PC-9 (cell line): ENCODE data around the gene PCDHGA3. TPM values are rescaled to one million over a fixed set of nuclear protein-coding genes. Genes with fewer than 3 reads are reported as not detected.
"Not testable (repeated sequence)": the region's sequence is repeated elsewhere in the genome, so short reads cannot be mapped to it uniquely, and the experiment has no call there.

ENCODE experiments used
- BruUV-seq: library from RNA; stranded (reverse); fragments of 400-500 nt; replicated peaks from 2 replicates; lab custom pipeline; 2021; lab: Mats Ljungman, UMichigan
- CTCF ChIA-PET: fragments of 300-600 bp; sonication (Branson Sonifier 250); formaldehyde crosslinking; loops from one replicate; lab custom pipeline; 2022; ENCODE audit warnings: antibody characterized with exemption; lab: Charles Lee
- POLR2A ChIA-PET: fragments of 300-600 bp; sonication (Branson Sonifier 250); formaldehyde crosslinking; loops from one replicate; lab custom pipeline; 2022; ENCODE audit warnings: antibody characterized with exemption; ENCODE audit not compliant: unreplicated experiment; lab: Charles Lee
- DNase-seq, 2 experiments: peaks; one replicate each; pipeline versions ENCODE4 v3.0.0 to v3.0.0-alpha.2; 2015 to 2022; ENCODE audit warnings: mixed read lengths in 1 of 2
- H2AFZ ChIP-seq: fragments of 200-600 bp; sonication (generic); 2 replicates; pipeline ENCODE4 v1.8.1; 2017; ENCODE audit warnings: antibody characterized with exemption
- H3F3A ChIP-seq: fragments of 200-600 bp; sonication (generic); 2 replicates; pipeline ENCODE4 v1.8.1; 2017; ENCODE audit warnings: antibody characterized with exemption, mild to moderate bottlenecking, low read depth; ENCODE audit not compliant: insufficient read depth
- H3K27ac ChIP-seq: fragments of 200-600 bp; sonication (generic); 2 replicates; pipeline ENCODE4 v1.6.1; 2016; ENCODE audit warnings: mixed run types
- H3K27me3 ChIP-seq: fragments of 200-600 bp; sonication (generic); 2 replicates; pipeline ENCODE4 v1.6.1; 2016; ENCODE audit warnings: low read depth, mixed run types; ENCODE audit not compliant: insufficient read depth
- H3K36me3 ChIP-seq: fragments of 200-600 bp; sonication (generic); 2 replicates; pipeline ENCODE4 v1.6.1; 2016; ENCODE audit warnings: low read depth, mixed run types
- H3K4me1 ChIP-seq: fragments of 200-600 bp; sonication (generic); replicated peaks from 2 replicates; pipeline ENCODE4 v1.6.1; 2016; ENCODE audit warnings: mixed run types; ENCODE audit not compliant: insufficient read depth
- H3K4me2 ChIP-seq: fragments of 200-600 bp; sonication (generic); 2 replicates; pipeline ENCODE4 v1.6.1; 2017; ENCODE audit warnings: mixed run types
- H3K4me3 ChIP-seq: fragments of 200-600 bp; sonication (generic); 2 replicates; pipeline ENCODE4 v1.6.1; 2016; ENCODE audit warnings: mixed run types
- H3K79me2 ChIP-seq: fragments of 200-600 bp; sonication (generic); 2 replicates; pipeline ENCODE4 v1.6.1; 2017; ENCODE audit warnings: low read depth, mixed run types
- H3K9me2 ChIP-seq: fragments of 200-600 bp; sonication (generic); 2 replicates; pipeline ENCODE4 v1.8.1; 2017; ENCODE audit warnings: mild to moderate bottlenecking; ENCODE audit not compliant: insufficient read depth
- H3K9me3 ChIP-seq: fragments of 200-600 bp; sonication (generic); 2 replicates; pipeline ENCODE4 v1.8.1; 2016; ENCODE audit warnings: low read depth; ENCODE audit not compliant: insufficient read depth
- H4K20me1 ChIP-seq: fragments of 200-600 bp; sonication (generic); 2 replicates; pipeline ENCODE4 v1.8.1; 2017; ENCODE audit not compliant: insufficient read depth
- EZH2 ChIP-seq: fragments of 200-600 bp; sonication (generic); IDR thresholded peaks from 2 replicates; pipeline ENCODE4 v1.8.0; 2017; ENCODE audit warnings: antibody characterized with exemption, low read depth
- intact Hi-C: fragments of 100-400 bp; cut with micrococcal nuclease; formaldehyde crosslinking; loops from one replicate; pipeline ENCODE4 v1.10.0; 2022; ENCODE audit not compliant: unreplicated experiment
- total RNA-seq: library from RNA; stranded (reverse); gene quantifications from 2 replicates; pipeline ENCODE4 v1.2.3, GENCODE V29; 2021
- TF ChIP-seq, protein P1 (sequence below): fragments of 200-600 bp; sonication (generic); conservative IDR thresholded peaks from 2 replicates; pipeline ENCODE4 v1.6.1; 2017; ENCODE audit warnings: mixed run types, antibody characterized with exemption, mild to moderate bottlenecking, moderate library complexity

Gene PCDHGA3
- total RNA-seq, 1 experiment from 2014 or later: not detected

DNA sequence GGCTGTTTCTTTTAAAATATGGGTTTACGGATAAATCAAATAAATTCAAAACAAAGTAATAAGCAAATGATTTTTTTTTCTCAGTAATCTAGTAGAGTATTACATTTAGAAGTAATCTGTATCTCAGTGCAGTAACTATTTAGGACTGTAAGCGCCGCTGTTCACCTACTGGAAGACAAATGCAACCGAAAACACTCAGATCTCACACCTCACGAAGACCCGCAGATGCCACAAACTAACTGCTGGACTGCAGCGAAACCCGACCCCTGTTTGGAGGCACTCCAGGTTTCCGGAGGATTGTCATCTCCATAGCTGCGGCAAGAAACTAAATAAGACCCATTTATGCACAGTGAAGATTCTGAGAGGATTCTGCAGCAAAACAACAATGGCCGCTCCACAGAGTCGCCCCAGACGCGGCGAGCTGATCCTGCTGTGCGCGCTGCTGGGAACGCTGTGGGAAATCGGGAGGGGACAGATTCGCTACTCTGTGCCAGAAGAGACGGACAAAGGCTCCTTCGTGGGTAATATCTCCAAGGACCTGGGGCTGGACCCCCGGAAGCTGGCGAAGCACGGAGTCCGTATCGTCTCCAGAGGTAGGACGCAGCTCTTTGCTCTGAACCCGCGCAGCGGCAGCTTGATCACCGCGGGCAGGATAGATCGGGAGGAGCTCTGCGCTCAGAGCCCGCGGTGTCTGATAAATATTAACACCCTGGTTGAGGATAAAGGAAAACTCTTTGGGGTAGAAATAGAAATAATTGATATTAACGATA is 49.0 kb downstream of the PCDHGA3 start, which contains the start of gene PCDHGA8:
Gene PCDHGA8 (plus strand): TSS at position 205 of the 770 bp plus-strand sequence. CDS start 181 bp downstream, at position 386.
- DNase-seq: no peak

DNA sequence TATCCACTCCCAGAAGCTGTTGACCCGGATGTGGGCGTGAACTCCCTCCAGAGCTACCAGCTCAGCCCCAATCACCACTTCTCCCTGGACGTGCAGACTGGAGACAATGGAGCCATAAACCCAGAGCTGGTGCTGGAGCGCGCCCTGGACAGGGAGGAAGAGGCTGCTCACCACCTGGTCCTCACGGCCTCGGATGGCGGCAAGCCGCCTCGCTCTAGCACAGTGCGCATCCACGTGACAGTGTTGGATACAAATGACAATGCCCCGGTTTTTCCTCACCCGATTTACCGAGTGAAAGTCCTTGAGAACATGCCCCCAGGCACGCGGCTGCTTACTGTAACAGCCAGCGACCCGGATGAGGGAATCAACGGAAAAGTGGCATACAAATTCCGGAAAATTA is 49.6 kb downstream of the PCDHGA3 start:
- Histone ChIP-seq H4K20me1 (no peaks in the 10 kb centered on the region), H3K27ac (no peak overlapping the region), H2AFZ (no peak overlapping the region), H3K36me3 (no peaks in the 10 kb centered on the region), H3K9me2 (no peaks in the 10 kb centered on the region), H3K9me3 (no peaks in the 10 kb centered on the region), H3K79me2 (no peaks in the 10 kb centered on the region), H3K4me3 (no peak overlapping the region), H3K27me3 (peaks cover 11% of the 10 kb centered on the region; the same call in 1 of the 2 replicates), H3K4me1 (no peaks in the 10 kb centered on the region), H3K4me2 (no peak overlapping the region), H3F3A (no peaks in the 10 kb centered on the region)
- ChIA-PET CTCF (no interaction called here), POLR2A (no interaction called here)
- TF ChIP-seq EZH2: no peak
- TF ChIP-seq, protein P1, sequence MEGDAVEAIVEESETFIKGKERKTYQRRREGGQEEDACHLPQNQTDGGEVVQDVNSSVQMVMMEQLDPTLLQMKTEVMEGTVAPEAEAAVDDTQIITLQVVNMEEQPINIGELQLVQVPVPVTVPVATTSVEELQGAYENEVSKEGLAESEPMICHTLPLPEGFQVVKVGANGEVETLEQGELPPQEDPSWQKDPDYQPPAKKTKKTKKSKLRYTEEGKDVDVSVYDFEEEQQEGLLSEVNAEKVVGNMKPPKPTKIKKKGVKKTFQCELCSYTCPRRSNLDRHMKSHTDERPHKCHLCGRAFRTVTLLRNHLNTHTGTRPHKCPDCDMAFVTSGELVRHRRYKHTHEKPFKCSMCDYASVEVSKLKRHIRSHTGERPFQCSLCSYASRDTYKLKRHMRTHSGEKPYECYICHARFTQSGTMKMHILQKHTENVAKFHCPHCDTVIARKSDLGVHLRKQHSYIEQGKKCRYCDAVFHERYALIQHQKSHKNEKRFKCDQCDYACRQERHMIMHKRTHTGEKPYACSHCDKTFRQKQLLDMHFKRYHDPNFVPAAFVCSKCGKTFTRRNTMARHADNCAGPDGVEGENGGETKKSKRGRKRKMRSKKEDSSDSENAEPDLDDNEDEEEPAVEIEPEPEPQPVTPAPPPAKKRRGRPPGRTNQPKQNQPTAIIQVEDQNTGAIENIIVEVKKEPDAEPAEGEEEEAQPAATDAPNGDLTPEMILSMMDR: no peak
- intact Hi-C loops: no loop called here
- BruUV-seq: no TSS peak
- DNase-seq: no peak

More for the DNA sequence above, 49.0 kb downstream of the PCDHGA3 start, which contains the start of gene PCDHGA8:
- H3K4me1 ChIP-seq: no peaks in the 10 kb centered on the region
- no peaks in the 10 kb centered on the region for H4K20me1 ChIP-seq
- no TSS peak for BruUV-seq
- H3K27ac ChIP-seq: no peak within 1 kb of the TSS
- H3K36me3 ChIP-seq: no peaks in the 10 kb centered on the region
- CTCF ChIA-PET: no interaction called here
- H3K79me2 ChIP-seq: no peaks in the 10 kb centered on the region
- intact Hi-C loops: no loop called here
- no peak for TF ChIP-seq EZH2
- TF ChIP-seq, protein P1: peak; percentile 46; the same call in 1 of the 2 replicates
- peaks cover 12% of the 10 kb centered on the region; the same call in 1 of the 2 replicates for H3K27me3 ChIP-seq
- H2AFZ ChIP-seq: no peak within 1 kb of the TSS
- POLR2A ChIA-PET: no interaction called here
- no peaks in the 10 kb centered on the region for H3K9me2 ChIP-seq
- H3K9me3 ChIP-seq: no peaks in the 10 kb centered on the region
- H3K4me3 ChIP-seq: no peak within 1 kb of the TSS
- no peaks in the 10 kb centered on the region for H3F3A ChIP-seq
- H3K4me2 ChIP-seq: no peak within 1 kb of the TSS

DNA sequence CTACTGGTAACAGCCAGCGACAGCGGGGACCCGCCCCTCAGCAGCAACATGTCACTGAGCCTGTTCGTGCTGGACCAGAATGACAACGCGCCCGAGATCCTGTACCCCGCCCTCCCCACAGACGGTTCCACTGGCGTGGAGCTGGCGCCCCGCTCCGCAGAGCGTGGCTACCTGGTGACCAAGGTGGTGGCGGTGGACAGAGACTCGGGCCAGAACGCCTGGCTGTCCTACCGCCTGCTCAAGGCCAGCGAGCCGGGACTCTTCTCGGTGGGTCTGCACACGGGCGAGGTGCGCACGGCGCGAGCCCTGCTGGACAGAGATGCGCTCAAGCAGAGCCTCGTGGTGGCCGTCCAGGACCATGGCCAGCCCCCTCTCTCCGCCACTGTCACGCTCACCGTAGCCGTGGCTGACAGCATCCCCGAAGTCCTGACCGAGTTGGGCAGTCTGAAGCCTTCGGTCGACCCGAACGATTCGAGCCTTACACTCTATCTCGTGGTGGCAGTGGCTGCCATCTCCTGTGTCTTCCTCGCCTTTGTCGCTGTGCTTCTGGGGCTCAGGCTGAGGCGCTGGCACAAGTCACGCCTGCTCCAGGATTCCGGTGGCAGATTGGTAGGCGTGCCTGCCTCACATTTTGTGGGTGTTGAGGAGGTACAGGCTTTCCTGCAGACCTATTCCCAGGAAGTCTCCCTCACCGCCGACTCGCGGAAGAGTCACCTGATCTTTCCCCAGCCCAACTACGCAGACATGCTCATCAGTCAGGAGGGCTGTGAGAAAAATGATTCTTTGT is 51.0 kb downstream of the PCDHGA3 start:
- H3K27ac ChIP-seq, H3F3A ChIP-seq, H3K9me3 ChIP-seq, H3K4me1 ChIP-seq, H3K4me2 ChIP-seq, intact Hi-C loops, DNase-seq, H3K79me2 ChIP-seq, POLR2A ChIA-PET, H3K9me2 ChIP-seq, H2AFZ ChIP-seq, CTCF ChIA-PET, H3K4me3 ChIP-seq, BruUV-seq, H4K20me1 ChIP-seq, H3K36me3 ChIP-seq: not testable (repeated sequence)
- H3K27me3 ChIP-seq: peaks cover 13% of the 10 kb centered on the region; the same call in 1 of the 2 replicates

Other genes with a start within 250 kb of the PCDHGA3 start
- gene PCDHB2, start 249.2 kb upstream of the PCDHGA3 start, total RNA-seq: 2.8 and 4.0 TPM in 2 replicates
- 0.17 and 0.55 TPM in 2 replicates for gene PCDHB3, start 243.4 kb upstream of the PCDHGA3 start, total RNA-seq
- 0.09 and 0.13 TPM in 2 replicates for gene PCDHB4, start 222.0 kb upstream of the PCDHGA3 start, total RNA-seq
- gene PCDHB5, start 208.6 kb upstream of the PCDHGA3 start, total RNA-seq: not detected in 2 replicates
- gene PCDHB6, start 193.8 kb upstream of the PCDHGA3 start, total RNA-seq: not detected in 2 replicates
- gene PCDHB7, start 171.2 kb upstream of the PCDHGA3 start, total RNA-seq: not detected in 2 replicates
- not detected in 2 replicates for gene PCDHB8, start 166.0 kb upstream of the PCDHGA3 start, total RNA-seq
- gene PCDHB16, start 161.4 kb upstream of the PCDHGA3 start, total RNA-seq: not detected in 2 replicates
- gene PCDHB9, start 156.7 kb upstream of the PCDHGA3 start, total RNA-seq: not detected in 2 replicates
- not detected in 2 replicates for gene PCDHB10, start 151.5 kb upstream of the PCDHGA3 start, total RNA-seq
- gene PCDHB11, start 144.2 kb upstream of the PCDHGA3 start, total RNA-seq: not detected in 2 replicates
- gene PCDHB12, start 135.1 kb upstream of the PCDHGA3 start, total RNA-seq: not detected in 2 replicates
- not detected in 2 replicates for gene PCDHB13, start 129.9 kb upstream of the PCDHGA3 start, total RNA-seq
- gene PCDHB14, start 120.5 kb upstream of the PCDHGA3 start, total RNA-seq: 0.07 TPM in 1 of 2 replicates, not detected in the other
- gene PCDHB15, start 98.4 kb upstream of the PCDHGA3 start, total RNA-seq: not detected in 2 replicates
- gene SLC25A2, start 39.8 kb upstream of the PCDHGA3 start, total RNA-seq: 0.33 and 0.55 TPM in 2 replicates
- gene TAF7, start 23.0 kb upstream of the PCDHGA3 start, total RNA-seq: 56.1 and 57.6 TPM in 2 replicates
- 0.07 TPM in 1 of 2 replicates, not detected in the other for gene PCDHGA1, start 13.3 kb upstream of the PCDHGA3 start, total RNA-seq
- 0.11 and 0.13 TPM in 2 replicates for gene PCDHGA2, start 5.1 kb upstream of the PCDHGA3 start, total RNA-seq
- not detected in 2 replicates for gene PCDHGB1, start 6.3 kb downstream of the PCDHGA3 start, total RNA-seq
- not detected in 2 replicates for gene PCDHGA4, start 11.2 kb downstream of the PCDHGA3 start, total RNA-seq
- 0.28 and 0.33 TPM in 2 replicates for gene PCDHGB2, start 16.2 kb downstream of the PCDHGA3 start, total RNA-seq
- 0.13 and 0.20 TPM in 2 replicates for gene PCDHGA5, start 20.3 kb downstream of the PCDHGA3 start, total RNA-seq
- gene PCDHGB3, start 26.4 kb downstream of the PCDHGA3 start, total RNA-seq: not detected in 2 replicates
- 0.17 TPM in 1 of 2 replicates, not detected in the other for gene PCDHGA6, start 30.1 kb downstream of the PCDHGA3 start, total RNA-seq
- gene PCDHGA7, start 38.9 kb downstream of the PCDHGA3 start, total RNA-seq: not detected in 2 replicates
- not detected in 2 replicates for gene PCDHGB4, start 43.9 kb downstream of the PCDHGA3 start, total RNA-seq
- not detected in 2 replicates for gene PCDHGA8, start 48.8 kb downstream of the PCDHGA3 start, total RNA-seq
- gene PCDHGB5, start 54.1 kb downstream of the PCDHGA3 start, total RNA-seq: not detected in 2 replicates
- gene PCDHGA9, start 58.9 kb downstream of the PCDHGA3 start, total RNA-seq: not detected in 2 replicates
- not detected in 2 replicates for gene PCDHGB6, start 64.2 kb downstream of the PCDHGA3 start, total RNA-seq
- gene PCDHGA10, start 69.2 kb downstream of the PCDHGA3 start, total RNA-seq: 0.13 and 0.15 TPM in 2 replicates
- 0.13 and 0.17 TPM in 2 replicates for gene PCDHGB7, start 73.8 kb downstream of the PCDHGA3 start, total RNA-seq
- 0.18 and 0.22 TPM in 2 replicates for gene PCDHGA11, start 77.2 kb downstream of the PCDHGA3 start, total RNA-seq
- gene PCDHGA12, start 86.7 kb downstream of the PCDHGA3 start, total RNA-seq: not detected in 2 replicates
- 0.50 and 0.53 TPM in 2 replicates for gene PCDHGC3, start 132.1 kb downstream of the PCDHGA3 start, total RNA-seq
- gene PCDHGC4, start 141.2 kb downstream of the PCDHGA3 start, total RNA-seq: not detected in 2 replicates
- not detected in 2 replicates for gene PCDHGC5, start 145.3 kb downstream of the PCDHGA3 start, total RNA-seq